Sigmoid colon (tissue), 7 donors: Measurements from ENCODE around the gene SNX20. TPM values are rescaled to one million over a fixed set of nuclear protein-coding genes. Genes with fewer than 3 reads are reported as not detected.

Experiments used
- DNase-seq: peaks from one replicate; pipeline ENCODE4 v3.0.0-alpha.2; 2019
- H3K27ac ChIP-seq, 4 donors: fragments of 200-600 bp; sonication (generic); one replicate each; pipeline ENCODE4 v1.5.1; 2016 to 2019; ENCODE audit warnings: mild to moderate bottlenecking in 1 of 4
- H3K27me3 ChIP-seq, 3 donors: fragments of 200-600 bp; sonication (generic); one replicate each; pipeline ENCODE4 v1.5.1; 2019; ENCODE audit warnings: mild to moderate bottlenecking in 1 of 3
- H3K36me3 ChIP-seq, 4 donors: fragments of 200-600 bp; sonication (generic); one replicate each; pipeline ENCODE4 v1.5.1; 2016 to 2019
- H3K4me1 ChIP-seq, 4 donors: fragments of 200-600 bp; sonication (generic); one replicate each; pipeline ENCODE4 v1.5.1; 2017 to 2019
- H3K4me3 ChIP-seq, 4 donors: fragments of 200-600 bp; sonication (generic); one replicate each; pipeline ENCODE4 v1.5.1; 2017 to 2019; ENCODE audit warnings: mild to moderate bottlenecking in 2 of 4, moderate library complexity in 1 of 4
- H3K9me3 ChIP-seq, 4 donors: fragments of 200-600 bp in 3 of 4; sonication (generic) in 3 of 4; one replicate each; pipeline versions ENCODE4 v1.5.1 to v1.6.1; 2013 to 2019
- CTCF ChIP-seq, 4 experiments: fragments of 450-650 bp in 3 of 4; fragments of 200-600 bp in 1 of 4; IDR thresholded peaks; one replicate each; pipeline ENCODE4 v1.5.1; 2016 to 2019; ENCODE audit warnings: antibody characterized with exemption in 4 of 4, mild to moderate bottlenecking in 3 of 4, moderate library complexity in 2 of 4
- EP300 ChIP-seq, 4 donors: sonication (generic); formaldehyde crosslinking; IDR thresholded peaks; one replicate each; pipeline ENCODE4 v1.6.1; 2017; ENCODE audit warnings: antibody characterized with exemption in 4 of 4
- POLR2A ChIP-seq, 2 donors: fragments of 450-650 bp; IDR thresholded peaks; one replicate each; pipeline ENCODE4 v1.6.1; 2016; ENCODE audit warnings: antibody characterized with exemption in 2 of 2, mild to moderate bottlenecking in 2 of 2, moderate library complexity in 2 of 2
- POLR2AphosphoS5 ChIP-seq, 4 donors: sonication (generic); formaldehyde crosslinking; IDR thresholded peaks; one replicate each; pipeline ENCODE4 v1.6.1; 2017; ENCODE audit warnings: antibody characterized with exemption in 4 of 4
- WGBS, 2 donors: extraction: QIAGEN DNeasy Blood & Tissue Kit; methylation state at CpG; one replicate each; pipeline ENCODE4 v1.1.7; 2013; 5-methylcytosine and 5-hydroxymethylcytosine counted together
- intact Hi-C: fragments of 100-400 bp; cut with DNase I; formaldehyde crosslinking; loops from one replicate; pipeline ENCODE4 v1.15.1; 2023
- polyA plus RNA-seq, 3 donors: library from polyadenylated mRNA; stranded (reverse); fragments of 200-250 nt; gene quantifications; one replicate each; pipeline ENCODE4 v1.2.3, GENCODE V29; 2013
- total RNA-seq, 4 donors: library from RNA; depleted of rRNA; stranded (reverse); fragments of >200 nt; gene quantifications; one replicate each; pipeline ENCODE4 v1.1.0, GENCODE V29; 2016
- donor health status: healthy with polysubstance abuse.
- donor health status: Bipolar disorder and iron deficiency.
- donor health status: healthy.

Gene SNX20, protein sequence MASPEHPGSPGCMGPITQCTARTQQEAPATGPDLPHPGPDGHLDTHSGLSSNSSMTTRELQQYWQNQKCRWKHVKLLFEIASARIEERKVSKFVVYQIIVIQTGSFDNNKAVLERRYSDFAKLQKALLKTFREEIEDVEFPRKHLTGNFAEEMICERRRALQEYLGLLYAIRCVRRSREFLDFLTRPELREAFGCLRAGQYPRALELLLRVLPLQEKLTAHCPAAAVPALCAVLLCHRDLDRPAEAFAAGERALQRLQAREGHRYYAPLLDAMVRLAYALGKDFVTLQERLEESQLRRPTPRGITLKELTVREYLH
- total RNA-seq: 1 to 10 TPM; 1.5 to 1.9 (median 1.8) TPM
- 1 to 10 TPM in 1 of 3 donors, under 1 TPM in 2; 0.60 to 9.3 (median 0.92) TPM for polyA plus RNA-seq

- DNase-seq: no peak
- Histone ChIP-seq H3K4me3 (peak within 1 kb of the TSS in 3 of 4 donors; percentile 14 to 33 (median 21)), H3K27me3 (no peaks in the 10 kb centered on the region), H3K4me1 (peaks cover 0 to 4% (median 0%) of the 10 kb centered on the region in 4 donors), H3K9me3 (no peaks in the 10 kb centered on the region), H3K36me3 (no peaks in the 10 kb centered on the region), H3K27ac (peak within 1 kb of the TSS in 1 of 4 donors; percentile 19)
- intact Hi-C loops: no loop called here
- TF ChIP-seq POLR2AphosphoS5 (IDR thresholded peaks at IDR 0.05) (no peak), CTCF (IDR thresholded peaks at IDR 0.05) (no peak), POLR2A (IDR thresholded peaks at IDR 0.05) (no peak), EP300 (IDR thresholded peaks at IDR 0.05) (no peak)
- WGBS, 2 donors: 53 to 75% methylated on average over 16 of the region's 16 CpGs
Observed at GRCh38 chr16:50681021-50681885, at the start of gene SNX20. SNX20 (minus strand) TSS chr16:50681312; CDS start chr16:50677526, 3,786 bp downstream.

DNA sequence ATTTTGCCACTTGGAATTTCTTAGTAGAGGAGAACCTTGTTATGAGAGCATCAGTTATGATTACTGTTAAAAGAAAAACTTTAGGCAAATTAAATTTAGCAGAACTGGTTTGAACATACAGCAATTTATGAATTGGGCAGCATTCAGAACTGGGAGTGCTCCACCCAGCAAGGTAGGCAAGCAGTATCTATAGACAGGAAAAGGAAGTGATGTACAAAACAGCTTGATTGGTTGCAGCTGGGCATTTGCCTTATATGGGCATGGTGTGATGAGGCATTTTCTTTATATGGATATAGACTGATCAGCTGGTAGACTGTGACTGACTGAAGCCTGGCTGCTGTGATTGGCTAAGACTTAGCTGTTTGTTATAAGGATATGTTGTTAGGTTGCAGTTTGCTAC is 43.2 kb upstream of the SNX20 start:
- DNase-seq: no peak
- Histone ChIP-seq H3K4me3 (no peak overlapping the region), H3K4me1 (no peaks in the 10 kb centered on the region), H3K27me3 (no peaks in the 10 kb centered on the region), H3K36me3 (no peaks in the 10 kb centered on the region), H3K9me3 (no peaks in the 10 kb centered on the region), H3K27ac (no peak overlapping the region)
- intact Hi-C loops: no loop called here
- no peak for TF ChIP-seq POLR2A (IDR thresholded peaks at IDR 0.05)
- TF ChIP-seq EP300 (IDR thresholded peaks at IDR 0.05): no peak
- TF ChIP-seq CTCF (IDR thresholded peaks at IDR 0.05): no peak
- no peak for TF ChIP-seq POLR2AphosphoS5 (IDR thresholded peaks at IDR 0.05)

- no peaks in the 10 kb centered on the region for H3K36me3 ChIP-seq
- H3K27ac ChIP-seq: no peak overlapping the region
- no peak for DNase-seq
- H3K27me3 ChIP-seq: no peaks in the 10 kb centered on the region
- 83 to 93% methylated on average over 2 of the region's 2 CpGs for WGBS, 2 donors
- H3K4me3 ChIP-seq: no peak overlapping the region
- H3K4me1 ChIP-seq: no peaks in the 10 kb centered on the region
- intact Hi-C loops: no loop called here
- TF ChIP-seq POLR2A (IDR thresholded peaks at IDR 0.05) (no peak), CTCF (IDR thresholded peaks at IDR 0.05) (no peak), EP300 (IDR thresholded peaks at IDR 0.05) (no peak), POLR2AphosphoS5 (IDR thresholded peaks at IDR 0.05) (no peak)
- H3K9me3 ChIP-seq: no peaks in the 10 kb centered on the region
Observed at GRCh38 chr16:50722960-50723359, 41.8 kb upstream of the SNX20 start.

- Histone ChIP-seq H3K4me3 (no peak overlapping the region), H3K27me3 (no peaks in the 10 kb centered on the region), H3K4me1 (no peaks in the 10 kb centered on the region), H3K27ac (no peak overlapping the region), H3K36me3 (no peaks in the 10 kb centered on the region), H3K9me3 (no peaks in the 10 kb centered on the region)
- TF ChIP-seq EP300 (IDR thresholded peaks at IDR 0.05): no peak
- TF ChIP-seq POLR2AphosphoS5 (IDR thresholded peaks at IDR 0.05): no peak
- no peak for TF ChIP-seq POLR2A (IDR thresholded peaks at IDR 0.05)
- TF ChIP-seq CTCF (IDR thresholded peaks at IDR 0.05): no peak
- peak; percentile 29 for DNase-seq
- intact Hi-C loops: no loop called here
- 91 to 98% methylated on average over 1 of the region's 1 CpG for WGBS, 2 donors
Observed at GRCh38 chr16:50722405-50722737, 41.3 kb upstream of the SNX20 start.
